M059J (cell line): ENCODE measurements around the gene HLX. TPM values are rescaled to one million over a fixed set of nuclear protein-coding genes. Genes with fewer than 3 reads are reported as not detected.

ENCODE experiments used
- DNase-seq: peaks from one replicate; pipeline ENCODE4 v3.0.0-alpha.2; 2012; ENCODE audit warnings: low read depth
- total RNA-seq: library from RNA; depleted of rRNA; stranded (reverse); fragments of >200 nt; shearing (Covaris generic); gene quantifications from 2 replicates; pipeline ENCODE4 v1.2.3, GENCODE V29; 2014; rRNA removed

Gene HLX, protein sequence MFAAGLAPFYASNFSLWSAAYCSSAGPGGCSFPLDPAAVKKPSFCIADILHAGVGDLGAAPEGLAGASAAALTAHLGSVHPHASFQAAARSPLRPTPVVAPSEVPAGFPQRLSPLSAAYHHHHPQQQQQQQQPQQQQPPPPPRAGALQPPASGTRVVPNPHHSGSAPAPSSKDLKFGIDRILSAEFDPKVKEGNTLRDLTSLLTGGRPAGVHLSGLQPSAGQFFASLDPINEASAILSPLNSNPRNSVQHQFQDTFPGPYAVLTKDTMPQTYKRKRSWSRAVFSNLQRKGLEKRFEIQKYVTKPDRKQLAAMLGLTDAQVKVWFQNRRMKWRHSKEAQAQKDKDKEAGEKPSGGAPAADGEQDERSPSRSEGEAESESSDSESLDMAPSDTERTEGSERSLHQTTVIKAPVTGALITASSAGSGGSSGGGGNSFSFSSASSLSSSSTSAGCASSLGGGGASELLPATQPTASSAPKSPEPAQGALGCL
- total RNA-seq = 7.2 and 14.4 TPM in 2 replicates

DNA sequence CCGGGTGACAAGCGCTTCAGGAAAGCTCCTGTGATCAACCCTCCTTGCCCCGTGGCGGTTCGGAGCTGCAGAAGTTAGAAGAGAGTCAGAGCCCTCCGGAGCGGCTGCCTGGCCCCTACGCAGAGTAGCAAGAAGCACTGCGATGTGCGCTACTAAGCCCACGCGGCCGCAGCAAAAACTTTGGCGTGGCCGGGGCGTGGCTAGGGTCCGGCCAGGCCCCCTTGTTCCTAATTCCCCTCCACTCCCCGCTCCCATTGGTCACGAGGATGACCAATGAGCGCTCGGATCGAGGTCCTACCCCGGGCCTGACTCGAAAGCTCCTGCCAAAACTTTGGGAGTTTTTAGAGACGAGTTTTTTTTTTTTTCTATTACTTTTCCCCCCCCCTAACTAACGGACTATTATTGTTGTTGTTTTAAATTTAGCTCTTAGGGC lies at the start of gene HLX:
HLX (plus strand) TSS at position 368 of the 433 bp plus-strand sequence. CDS start 415 bp downstream, outside the sequence.
- DNase-seq = peak; percentile 91

DNA sequence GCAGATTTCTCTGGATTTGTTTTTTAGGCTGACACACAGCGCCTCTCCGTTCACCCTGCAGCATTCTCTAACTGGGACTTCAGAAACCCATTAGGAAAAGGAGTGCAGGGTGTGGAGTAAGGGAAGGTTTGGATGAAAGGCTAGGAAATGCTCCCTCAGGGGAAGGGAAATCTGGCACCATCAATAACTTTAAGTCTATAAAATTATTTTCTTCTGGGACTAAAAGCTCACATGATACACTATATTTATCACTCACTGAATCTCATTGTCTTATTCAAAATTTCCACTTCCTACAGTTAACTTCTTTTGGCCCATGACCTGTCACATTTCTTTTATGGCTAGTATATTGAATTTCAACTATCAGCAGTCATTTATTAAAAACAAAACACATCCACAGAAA lies 45.8 kb upstream of the HLX start:
- DNase-seq = no peak

DNA sequence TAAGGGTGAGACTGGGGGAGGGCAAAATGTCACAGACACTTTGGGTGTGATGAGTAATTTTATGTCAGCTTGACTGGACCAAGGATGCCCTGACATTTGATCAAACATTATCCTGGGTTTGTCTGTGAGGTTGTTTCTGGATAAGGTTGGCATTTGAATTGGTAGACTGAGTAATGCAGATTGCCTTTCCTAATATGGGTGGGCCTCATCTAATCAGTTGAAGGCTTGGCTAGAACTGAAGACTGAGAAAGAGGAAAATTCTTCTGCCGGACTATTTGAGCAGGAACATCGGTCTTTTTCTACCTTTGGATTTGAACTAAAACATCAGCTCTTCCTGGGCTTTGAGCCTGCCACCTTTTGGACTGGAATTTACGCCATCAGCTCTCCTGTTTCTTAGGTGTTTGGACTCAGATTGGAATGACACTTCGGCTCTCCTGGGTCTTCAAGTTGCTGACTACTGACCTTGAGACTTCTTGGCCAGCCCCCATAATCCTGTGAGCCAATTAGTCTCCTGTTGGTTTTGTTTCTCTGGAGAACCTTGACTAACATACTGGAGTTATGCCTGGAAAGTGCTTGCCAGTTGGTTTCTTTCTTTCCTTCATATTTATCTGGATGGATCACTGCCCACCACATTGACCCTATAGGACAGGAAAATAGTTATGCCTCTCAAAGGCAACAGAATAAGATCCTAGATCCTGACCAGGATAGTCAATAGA lies 44.9 kb upstream of the HLX start:
- DNase-seq = no peak

DNA sequence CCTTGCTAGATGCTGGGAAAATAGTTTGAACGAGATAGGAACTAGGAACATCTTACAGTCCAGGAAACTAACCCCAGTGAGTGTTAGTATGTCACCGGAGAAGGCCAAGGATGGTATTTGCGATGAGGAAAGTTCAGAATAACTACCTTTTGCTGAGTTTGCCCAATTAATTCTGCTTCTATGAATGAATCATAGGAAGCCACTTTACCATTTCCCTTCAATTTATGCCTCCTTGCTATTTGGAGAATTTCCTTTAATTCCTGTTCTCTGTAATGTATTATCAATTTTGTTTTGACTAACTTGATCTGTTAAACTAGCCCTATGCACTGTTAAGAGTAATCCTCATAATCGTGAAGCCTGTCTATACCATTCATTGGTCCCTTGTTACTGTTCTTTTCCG lies 40.7 kb upstream of the HLX start:
- no peak for DNase-seq

DNA sequence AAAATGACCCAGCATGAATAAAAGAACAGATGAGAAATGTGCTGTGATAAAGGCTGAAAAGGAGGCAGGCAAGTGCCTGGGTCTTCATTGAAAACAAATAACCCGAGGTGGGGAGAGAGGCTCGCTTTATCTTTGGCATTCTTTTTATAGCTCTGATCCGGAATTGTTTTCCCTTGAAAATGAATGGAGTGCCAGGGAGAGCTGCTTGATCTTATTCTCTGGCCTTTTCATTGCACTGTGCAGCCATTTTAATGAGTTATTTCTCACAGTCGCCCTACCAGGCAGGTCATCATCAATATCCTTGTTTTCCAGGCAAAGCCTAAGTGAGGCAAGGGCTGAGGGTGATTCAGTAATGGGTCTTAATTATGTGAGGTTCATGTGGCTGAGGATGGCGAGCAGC lies 39.8 kb upstream of the HLX start:
- no peak for DNase-seq

DNA sequence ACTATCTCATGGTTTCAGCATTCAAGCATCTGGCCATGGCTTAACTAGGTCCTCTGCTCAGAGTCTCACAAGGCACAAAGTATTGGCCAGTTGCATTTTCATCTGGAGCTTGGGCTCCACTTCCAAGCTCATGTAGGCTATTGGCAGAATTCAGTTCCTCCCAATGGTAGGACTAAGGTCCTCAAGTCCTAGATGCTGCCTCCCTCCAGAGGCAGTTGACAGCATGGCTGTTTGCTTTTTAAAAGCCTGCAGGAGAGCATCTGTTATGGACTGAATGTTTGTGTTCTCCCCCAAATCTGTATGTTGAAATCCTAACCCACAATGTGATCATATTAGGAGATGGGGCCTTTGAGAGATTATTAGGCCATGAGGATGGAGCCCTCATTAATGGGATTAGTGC lies 38.0 kb upstream of the HLX start:
- DNase-seq = peak; percentile 32

DNA sequence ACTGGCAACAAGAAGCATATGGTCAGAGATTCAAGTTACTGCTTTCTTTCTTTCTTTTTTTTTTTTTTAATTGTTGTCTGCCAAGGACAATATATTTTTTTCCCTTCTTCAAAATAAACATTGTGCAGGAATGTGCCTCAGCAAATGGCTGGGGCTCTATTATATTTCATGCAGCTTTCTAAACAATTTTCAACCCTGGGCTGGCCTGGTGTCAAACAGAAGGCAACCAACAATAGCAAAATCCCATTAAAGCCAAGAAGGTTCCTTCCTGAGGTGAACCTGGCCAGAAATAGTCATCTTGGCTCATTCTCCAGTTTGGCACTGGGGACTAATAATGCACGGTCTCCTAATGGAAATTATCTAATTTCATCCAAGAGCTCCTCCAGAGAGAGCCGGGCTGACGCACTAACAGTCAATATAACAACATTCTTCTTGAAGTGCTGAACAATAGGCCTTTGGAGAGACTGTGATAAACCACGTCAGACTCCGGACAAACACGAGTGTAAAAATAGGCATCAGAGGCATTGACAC lies 35.7 kb upstream of the HLX start:
- no peak for DNase-seq

DNA sequence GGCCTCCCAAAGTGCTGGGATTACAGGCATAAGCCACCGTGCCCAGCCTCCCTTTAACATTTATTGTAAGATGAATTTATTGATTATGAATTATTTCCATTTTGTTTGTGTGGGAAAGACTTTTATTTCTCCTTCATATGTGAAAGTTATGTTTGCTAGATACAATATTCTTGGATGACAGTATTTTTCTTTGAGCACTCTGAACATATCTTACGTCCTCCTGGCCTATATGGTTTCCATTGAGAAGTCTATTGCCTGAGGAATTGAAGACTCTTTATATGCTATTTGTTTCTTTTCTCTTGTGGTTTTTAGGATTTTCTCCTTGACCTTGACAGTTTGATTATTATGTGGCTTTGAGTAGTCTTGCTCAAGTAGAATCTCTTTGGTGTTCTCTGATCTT lies 26.8 kb upstream of the HLX start:
- no peak for DNase-seq

DNA sequence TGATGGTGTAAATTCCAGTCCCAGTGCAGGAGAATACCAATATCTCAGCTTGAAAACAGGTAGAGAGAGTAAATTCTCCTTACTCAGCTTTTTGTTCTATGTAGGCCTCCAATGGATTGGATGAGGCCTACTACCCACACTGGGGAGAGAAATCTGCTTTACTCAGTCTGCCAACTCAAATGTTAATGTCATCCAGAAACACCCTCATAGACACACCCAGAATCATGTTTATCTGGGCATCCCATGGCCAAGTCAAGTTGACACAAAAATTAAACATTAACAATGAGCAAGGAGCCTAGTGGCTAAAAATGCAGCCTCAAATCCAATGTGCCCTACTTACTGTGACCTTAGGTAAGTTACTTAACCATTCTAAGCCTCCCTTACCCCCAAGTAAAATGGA lies 6.9 kb upstream of the HLX start:
- DNase-seq = no peak

DNA sequence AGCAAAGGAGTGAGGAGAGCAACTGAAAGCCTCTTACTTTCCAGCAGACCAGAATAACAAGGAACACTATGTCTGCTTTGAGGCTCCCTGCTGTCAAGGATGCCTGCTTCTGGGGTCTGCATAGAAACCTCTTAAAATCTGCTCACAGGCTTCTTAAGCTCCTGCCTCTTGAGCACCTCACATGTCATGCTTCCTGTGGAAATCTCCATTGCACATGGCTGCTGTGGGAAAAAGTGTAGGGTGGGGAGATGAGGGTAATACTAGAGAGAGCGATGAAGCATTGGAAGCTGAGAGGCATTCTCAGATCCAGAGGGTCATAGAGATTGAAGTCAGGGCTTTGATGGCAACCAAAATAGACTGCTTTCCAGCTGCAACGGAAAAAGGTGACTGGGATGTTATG lies 6.2 kb upstream of the HLX start:
- DNase-seq = no peak

DNA sequence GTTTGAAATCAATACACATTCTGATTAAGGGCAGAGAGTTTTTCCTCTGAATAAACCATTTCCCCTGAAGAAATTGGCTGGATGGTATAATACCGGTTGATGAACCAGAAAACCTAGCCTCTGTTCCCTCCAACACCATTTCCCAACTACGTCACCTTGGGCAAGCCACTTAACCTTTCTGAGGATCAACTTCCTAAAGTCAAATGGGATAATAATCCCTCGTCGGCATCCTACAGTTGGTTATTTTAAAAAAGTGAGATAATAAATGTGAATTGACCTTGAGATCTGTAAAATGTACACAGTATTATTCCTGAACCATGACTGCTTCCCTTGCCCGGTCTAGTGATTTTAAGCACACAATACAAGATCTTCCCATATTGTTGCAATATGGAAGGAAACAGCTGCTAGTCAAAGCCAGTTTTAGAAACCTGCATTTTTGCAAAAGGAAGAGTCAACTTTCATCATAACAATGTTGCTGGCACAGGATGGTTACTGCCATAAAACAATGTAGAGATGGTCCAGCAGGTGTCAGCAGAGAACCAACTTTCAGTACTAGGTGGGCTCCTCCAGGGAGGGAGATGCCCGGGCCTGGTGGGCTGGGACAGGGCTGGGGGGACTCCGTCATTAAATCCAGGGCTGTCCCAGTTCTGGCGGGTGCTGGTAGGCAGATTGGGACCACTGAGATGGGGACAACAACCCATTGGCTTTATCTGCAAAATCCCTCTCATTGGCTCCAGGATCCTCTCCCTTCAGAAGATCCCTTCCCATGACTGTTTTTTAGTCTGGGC lies 5.2 kb upstream of the HLX start:
- peak; percentile 38 for DNase-seq

DNA sequence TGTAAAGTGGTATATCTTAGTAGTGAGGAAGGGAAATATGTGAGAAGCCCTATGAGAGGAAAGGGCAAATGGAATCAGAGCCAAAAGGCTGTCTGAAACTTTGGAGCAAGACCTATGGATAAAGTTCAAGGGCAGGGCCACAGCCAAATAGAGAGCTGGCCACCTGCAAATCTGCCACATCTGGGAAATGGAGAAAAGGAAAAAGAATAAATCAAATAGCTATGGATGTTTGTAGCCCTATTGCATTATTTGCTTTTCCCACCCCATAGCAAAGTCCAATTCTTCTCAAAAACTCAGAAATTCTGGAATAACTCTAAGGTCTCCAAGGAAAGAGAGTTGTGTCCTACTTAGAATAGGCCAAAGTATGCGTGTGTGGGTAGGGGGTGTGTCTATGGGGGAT lies 4.0 kb upstream of the HLX start:
- DNase-seq = no peak

DNA sequence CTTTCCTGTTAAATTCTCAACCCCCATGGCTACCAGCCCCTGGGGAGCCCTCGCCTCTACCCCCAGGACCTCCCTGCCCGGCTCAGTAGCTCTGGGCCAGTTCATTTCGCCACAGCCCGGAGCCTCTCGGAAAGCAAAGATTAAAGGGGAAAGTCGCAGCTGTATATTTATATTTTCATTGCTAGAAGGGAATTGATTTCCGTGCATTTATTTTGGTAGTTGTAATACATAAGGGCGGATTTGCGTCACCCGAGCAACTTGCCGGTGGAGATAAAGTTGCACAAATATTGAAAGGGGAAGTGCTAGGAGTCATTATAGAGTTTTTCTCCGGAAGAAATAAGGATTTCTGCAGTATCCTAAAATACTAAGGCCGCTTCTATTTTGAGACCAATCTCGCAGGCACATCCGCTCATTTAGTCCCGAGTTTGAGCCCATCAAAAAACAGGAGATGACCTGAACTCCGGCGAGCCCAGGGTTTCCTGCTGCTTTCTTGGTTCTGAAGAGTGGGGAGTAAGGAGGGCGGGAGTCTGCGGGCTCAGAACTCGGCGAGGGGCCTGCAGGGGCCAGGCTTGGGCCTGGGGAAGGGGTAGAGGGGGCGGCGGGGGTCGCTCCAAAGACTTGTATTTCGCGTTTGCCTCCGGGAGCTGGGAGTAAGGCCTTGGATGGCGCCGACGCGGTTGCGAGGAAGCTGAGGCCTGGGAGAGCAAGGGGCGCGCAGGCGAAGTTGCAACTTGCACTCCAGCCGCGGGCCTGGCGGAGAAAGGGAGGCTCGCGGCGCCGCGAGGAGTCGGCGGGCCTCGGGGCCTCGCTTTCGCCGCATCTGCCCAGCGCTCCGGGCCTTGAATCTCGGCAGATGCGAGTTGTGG lies 2.5 kb upstream of the HLX start:
- no peak for DNase-seq

DNA sequence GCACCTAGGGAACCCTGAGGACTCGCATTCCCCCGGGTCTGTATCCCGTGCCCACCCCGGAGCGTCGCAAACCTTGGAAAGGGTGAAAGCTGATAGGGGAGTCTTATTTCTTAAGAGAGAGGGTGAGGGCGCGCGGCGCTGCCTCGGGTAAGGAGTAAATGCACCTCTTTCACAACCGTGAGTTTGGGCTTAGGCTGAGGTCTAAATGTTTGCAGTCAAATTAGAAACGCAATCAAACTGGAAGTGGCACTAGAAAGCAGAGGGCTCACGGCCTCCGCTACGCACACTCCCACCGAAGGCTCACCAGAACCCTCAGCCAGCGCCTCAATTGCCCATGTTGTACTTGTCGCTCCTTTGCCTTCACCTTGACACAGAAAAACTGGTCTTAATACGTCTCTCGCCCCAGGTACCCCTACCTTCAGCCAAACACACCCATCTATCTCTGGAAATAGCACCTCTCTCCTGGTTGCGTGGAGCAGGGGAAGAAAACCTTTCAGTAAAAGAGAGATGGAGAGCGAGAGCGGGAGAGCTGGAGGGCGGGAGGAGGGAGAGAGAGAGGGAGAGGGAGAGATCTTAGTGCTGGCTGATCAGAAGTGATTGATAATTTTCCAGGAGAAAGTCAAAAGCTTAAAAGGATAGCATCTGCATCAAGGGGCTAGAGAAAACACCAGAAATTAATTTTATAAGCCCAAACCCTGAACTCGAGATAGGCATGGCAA lies 1.7 kb upstream of the HLX start:
- no peak for DNase-seq

DNA sequence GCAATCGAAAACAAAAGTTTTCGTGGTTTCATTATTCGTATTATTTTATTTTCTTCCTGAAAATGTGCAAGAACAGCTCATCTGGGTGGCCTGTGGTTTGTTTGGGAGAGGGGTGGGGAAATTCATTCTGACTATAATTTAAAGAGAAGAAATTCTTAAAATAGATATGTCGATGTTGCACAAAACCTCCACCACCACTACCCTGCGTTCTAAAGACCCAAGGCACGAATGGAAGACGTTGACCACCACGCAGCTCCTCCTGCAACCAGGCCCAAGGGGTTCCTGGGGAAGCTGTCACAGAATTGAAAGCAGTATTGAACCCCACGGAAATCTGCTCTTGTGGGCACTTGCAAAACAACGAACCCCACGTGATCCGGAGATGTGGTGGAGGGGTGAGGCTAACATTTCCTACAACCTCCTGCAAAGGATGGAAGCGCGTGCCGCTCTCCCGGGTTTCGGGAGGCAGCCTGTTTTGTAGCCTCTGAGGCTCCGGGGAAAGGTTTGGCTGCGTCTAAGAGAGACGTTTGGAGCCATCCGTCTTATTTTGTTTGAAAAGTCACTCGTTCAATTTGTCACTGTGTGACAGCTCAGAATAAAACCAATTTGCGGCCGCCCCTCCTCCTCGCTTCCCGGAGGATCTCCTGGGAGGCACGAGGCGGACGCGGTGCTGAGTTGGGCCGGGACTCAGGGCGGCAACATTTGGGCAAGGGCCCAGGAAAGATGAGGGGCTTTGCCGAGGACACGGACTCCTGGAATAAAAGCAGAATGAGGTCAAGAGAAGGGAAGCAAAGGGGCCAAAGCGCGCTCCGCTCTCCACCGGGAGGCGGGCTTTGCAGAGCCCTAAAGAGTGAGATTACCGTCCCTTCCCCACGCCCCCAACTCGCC lies 810 bp upstream of the HLX start:
- no peak for DNase-seq

DNA sequence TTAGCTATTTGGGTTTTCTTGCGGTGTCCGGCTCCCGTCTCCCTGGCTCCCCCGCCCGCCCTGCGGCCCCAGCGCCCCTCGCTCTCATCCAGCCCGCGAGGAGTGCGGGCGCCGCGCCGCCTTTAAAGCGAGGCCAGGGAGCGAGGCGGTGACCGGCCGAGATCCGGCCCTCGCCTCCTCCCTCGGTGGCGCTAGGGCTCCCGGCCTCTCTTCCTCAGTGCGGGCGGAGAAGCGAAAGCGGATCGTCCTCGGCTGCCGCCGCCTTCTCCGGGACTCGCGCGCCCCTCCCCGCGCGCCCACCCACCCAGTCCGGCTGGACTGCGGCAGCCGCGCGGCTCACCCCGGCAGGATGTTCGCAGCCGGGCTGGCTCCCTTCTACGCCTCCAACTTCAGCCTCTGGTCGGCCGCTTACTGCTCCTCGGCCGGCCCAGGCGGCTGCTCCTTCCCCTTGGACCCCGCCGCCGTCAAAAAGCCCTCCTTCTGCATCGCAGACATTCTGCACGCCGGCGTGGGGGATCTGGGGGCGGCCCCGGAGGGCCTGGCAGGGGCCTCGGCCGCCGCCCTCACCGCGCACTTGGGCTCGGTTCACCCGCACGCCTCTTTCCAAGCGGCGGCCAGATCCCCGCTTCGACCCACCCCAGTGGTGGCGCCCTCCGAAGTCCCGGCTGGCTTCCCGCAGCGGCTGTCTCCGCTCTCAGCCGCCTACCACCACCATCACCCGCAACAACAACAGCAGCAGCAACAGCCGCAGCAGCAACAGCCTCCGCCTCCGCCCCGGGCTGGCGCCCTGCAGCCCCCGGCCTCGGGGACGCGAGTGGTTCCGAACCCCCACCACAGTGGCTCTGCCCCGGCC lies 492 bp downstream of the HLX start:
- peak; percentile 58 for DNase-seq

DNA sequence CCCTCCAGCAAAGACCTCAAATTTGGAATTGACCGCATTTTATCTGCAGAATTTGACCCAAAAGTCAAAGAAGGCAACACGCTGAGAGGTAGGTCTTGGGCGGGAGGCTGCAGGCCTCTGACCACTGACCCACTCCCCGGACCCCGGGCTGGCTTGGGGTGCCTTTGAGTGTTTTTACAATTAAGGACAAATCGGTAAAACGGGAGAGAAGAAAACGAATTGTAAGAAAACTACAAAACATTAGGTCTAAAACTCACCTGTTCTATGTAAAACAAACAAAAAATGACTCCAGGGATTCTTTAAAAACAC lies 1.1 kb downstream of the HLX start:
- no peak for DNase-seq

DNA sequence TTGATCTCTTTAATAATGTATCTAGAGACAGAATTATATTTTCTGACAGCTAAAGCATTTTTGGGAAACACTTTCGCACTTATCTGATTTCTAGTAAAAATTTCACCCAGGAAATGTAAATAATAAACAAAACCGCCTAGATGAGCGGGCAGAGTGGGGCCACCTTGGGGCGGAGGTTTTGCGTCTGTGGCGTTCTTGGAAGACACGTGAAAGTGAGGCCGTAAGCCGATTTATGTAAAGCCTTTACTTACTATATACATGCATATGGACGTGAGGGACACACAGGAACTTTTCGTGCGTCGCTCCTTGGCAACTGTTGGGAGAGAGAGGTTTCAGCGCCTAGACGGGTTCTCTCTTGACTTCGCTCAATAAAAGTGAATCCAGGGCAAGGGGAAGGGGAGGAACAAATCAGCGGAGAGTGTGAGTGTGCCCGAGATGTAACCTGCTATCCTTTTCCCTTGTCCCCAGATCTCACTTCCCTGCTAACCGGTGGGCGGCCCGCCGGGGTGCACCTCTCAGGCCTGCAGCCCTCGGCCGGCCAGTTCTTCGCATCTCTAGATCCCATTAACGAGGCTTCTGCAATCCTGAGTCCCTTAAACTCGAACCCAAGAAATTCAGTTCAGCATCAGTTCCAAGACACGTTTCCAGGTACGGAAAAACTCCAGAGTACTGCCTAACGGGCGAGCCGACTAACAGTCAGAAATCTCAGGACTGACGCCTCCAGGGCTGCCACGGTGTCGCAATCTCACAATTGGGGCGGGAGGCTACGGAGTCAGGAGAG lies 1.7 kb downstream of the HLX start:
- DNase-seq = no peak
